Ovary (tissue), 3 donors: ENCODE results near the gene PODXL2.

ENCODE experiments used
- CTCF ChIP-seq, 3 donors: fragments of 450-650 bp in 2 of 3; fragments of 200-600 bp in 1 of 3; IDR thresholded peaks; one replicate each; pipeline versions ENCODE4 v1.5.1 to v1.8.0; 2016 to 2022; ENCODE audit warnings: antibody characterized with exemption in 3 of 3, mild to moderate bottlenecking in 1 of 3
- EP300 ChIP-seq: sonication (generic); formaldehyde crosslinking; IDR thresholded peaks from one replicate; pipeline ENCODE4 v1.6.1; 2017; ENCODE audit warnings: antibody characterized with exemption
- donor health status: DM: no; HTN: no; CAD: no.

GRCh38 chr3:127684871-127685707 lies 56.1 kb downstream of the PODXL2 start:
- no peak for TF ChIP-seq CTCF (IDR thresholded peaks at IDR 0.05)
- TF ChIP-seq EP300: no peak
